CD4-positive, alpha-beta T cell (primary cell): Measurements from ENCODE around the gene RASA3. TPM values are rescaled to one million over a fixed set of nuclear protein-coding genes. Genes with fewer than 3 reads are reported as not detected.

Experiments
- ATAC-seq: fragments of 200-7000 bp; cut with Tn5 transposase; one replicate; pipeline ENCODE4 v1.10.0; 2022; ENCODE audit warnings: mild to moderate bottlenecking; ENCODE audit not compliant: poor library complexity
- CTCF ChIA-PET: fragments of 350-600 bp; sonication (Branson Sonifier 250); formaldehyde crosslinking; loops from one replicate; lab custom pipeline; 2021; ENCODE audit warnings: antibody characterized with exemption, inconsistent platforms; lab: Charles Lee
- POLR2A ChIA-PET: fragments of 350-600 bp; sonication (Branson Sonifier 250); formaldehyde crosslinking; loops from one replicate; lab custom pipeline; 2021; ENCODE audit warnings: antibody characterized with exemption, inconsistent platforms; lab: Charles Lee
- DNase-seq, 14 experiments: peaks; one replicate each; pipeline ENCODE4 v3.0.0-alpha.2; 2013 to 2020; ENCODE audit warnings: mixed read lengths in 2 of 14
- H3K27ac ChIP-seq, 2 donors: one replicate each; pipeline versions ENCODE4 v1.5.1 to v1.7.0; 2013; ENCODE audit warnings: low read length in 2 of 2, low read depth in 1 of 2, mild to moderate bottlenecking in 1 of 2
- H3K27me3 ChIP-seq, 2 experiments: 1 replicate in 1 of 2; 2 replicates in 1 of 2; pipeline versions ENCODE4 v1.6.1 to v1.7.0; 2013; ENCODE audit warnings: low read length in 2 of 2, control low read depth in 1 of 2, mild to moderate bottlenecking in 1 of 2, moderate library complexity in 1 of 2; ENCODE audit not compliant: insufficient read depth in 2 of 2, control insufficient read depth in 1 of 2
- H3K36me3 ChIP-seq: one replicate; pipeline ENCODE4 v1.6.1; 2013; ENCODE audit warnings: low read length, control low read depth; ENCODE audit not compliant: insufficient read depth
- H3K4me1 ChIP-seq: one replicate; pipeline ENCODE4 v1.6.1; 2013; ENCODE audit warnings: low read length, control low read depth; ENCODE audit not compliant: insufficient read depth
- H3K4me3 ChIP-seq: one replicate; pipeline ENCODE4 v1.5.1; 2013; ENCODE audit warnings: mild to moderate bottlenecking, low read length, moderate library complexity
- H3K9me3 ChIP-seq, 2 experiments: 1 replicate in 1 of 2; 2 replicates in 1 of 2; pipeline versions ENCODE4 v1.6.1 to v1.7.0; 2013; ENCODE audit warnings: low read length in 2 of 2, mild to moderate bottlenecking in 2 of 2, control low read depth in 1 of 2, moderate library complexity in 1 of 2; ENCODE audit not compliant: control insufficient read depth in 1 of 2, insufficient read depth in 1 of 2
- H3K27ac Mint-ChIP-seq: one replicate; pipeline ENCODE4 v1.8.0; 2020; ENCODE audit warnings: mixed read lengths
- H3K27me3 Mint-ChIP-seq: one replicate; pipeline ENCODE4 v1.8.0; 2021; ENCODE audit warnings: mixed read lengths
- H3K36me3 Mint-ChIP-seq: one replicate; pipeline ENCODE4 v1.8.0; 2021; ENCODE audit warnings: low read depth, mixed read lengths
- H3K4me1 Mint-ChIP-seq: one replicate; pipeline ENCODE4 v1.8.0; 2021; ENCODE audit warnings: low read depth, mixed read lengths
- H3K4me3 Mint-ChIP-seq: one replicate; pipeline ENCODE4 v1.8.0; 2020; ENCODE audit warnings: mild to moderate bottlenecking, mixed read lengths
- H3K9me3 Mint-ChIP-seq: one replicate; pipeline ENCODE4 v1.8.0; 2020; ENCODE audit warnings: mixed read lengths
- intact Hi-C, 2 experiments: fragments of 100-400 bp; cut with DNase I in 1 of 2; cut with micrococcal nuclease in 1 of 2; formaldehyde crosslinking; loops; one replicate each; pipeline versions ENCODE4 v1.15.1 to v1.9.0; 2023 to 2025; cut with DNase I, micrococcal nuclease
- total RNA-seq, 174 experiments: library from RNA in 2 of 174; stranded (reverse) in 2 of 174; gene quantifications; one replicate each; pipeline ENCODE4 v1.2.3 and lab custom pipeline; 2021 to 2026
- TF ChIP-seq, protein P1 (sequence below): fragments of 200-600 bp; IDR thresholded peaks from one replicate; pipeline ENCODE4 v1.8.0; 2022; ENCODE audit warnings: antibody characterized with exemption, mild to moderate bottlenecking

The RASA3 gene
- total RNA-seq, 2 experiments from 2014 or later, result 181 to 184 TPM

- Histone ChIP-seq H3K36me3 (peaks cover 80% of the 10 kb centered on the region), H3K27ac (no peak overlapping the region), H3K4me3 (no peak overlapping the region), H3K27me3 (no peaks in the 10 kb centered on the region), H3K4me1 (peaks cover 43% of the 10 kb centered on the region), H3K9me3 (no peaks in the 10 kb centered on the region)
- CTCF ChIA-PET, result no interaction called here
- Mint-ChIP-seq H3K4me1 (peaks cover 27% of the 10 kb centered on the region), H3K9me3 (no peaks in the 10 kb centered on the region), H3K4me3 (no peak overlapping the region), H3K36me3 (peaks cover 70% of the 10 kb centered on the region), H3K27ac (peak overlapping the region; percentile 49), H3K27me3 (no peaks in the 10 kb centered on the region)
- TF ChIP-seq, protein P1, sequence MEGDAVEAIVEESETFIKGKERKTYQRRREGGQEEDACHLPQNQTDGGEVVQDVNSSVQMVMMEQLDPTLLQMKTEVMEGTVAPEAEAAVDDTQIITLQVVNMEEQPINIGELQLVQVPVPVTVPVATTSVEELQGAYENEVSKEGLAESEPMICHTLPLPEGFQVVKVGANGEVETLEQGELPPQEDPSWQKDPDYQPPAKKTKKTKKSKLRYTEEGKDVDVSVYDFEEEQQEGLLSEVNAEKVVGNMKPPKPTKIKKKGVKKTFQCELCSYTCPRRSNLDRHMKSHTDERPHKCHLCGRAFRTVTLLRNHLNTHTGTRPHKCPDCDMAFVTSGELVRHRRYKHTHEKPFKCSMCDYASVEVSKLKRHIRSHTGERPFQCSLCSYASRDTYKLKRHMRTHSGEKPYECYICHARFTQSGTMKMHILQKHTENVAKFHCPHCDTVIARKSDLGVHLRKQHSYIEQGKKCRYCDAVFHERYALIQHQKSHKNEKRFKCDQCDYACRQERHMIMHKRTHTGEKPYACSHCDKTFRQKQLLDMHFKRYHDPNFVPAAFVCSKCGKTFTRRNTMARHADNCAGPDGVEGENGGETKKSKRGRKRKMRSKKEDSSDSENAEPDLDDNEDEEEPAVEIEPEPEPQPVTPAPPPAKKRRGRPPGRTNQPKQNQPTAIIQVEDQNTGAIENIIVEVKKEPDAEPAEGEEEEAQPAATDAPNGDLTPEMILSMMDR, result no peak
- intact Hi-C loops, result no loop called here
- DNase-seq (no peak), ATAC-seq (no peak)
- POLR2A ChIA-PET, result no interaction called here
Observed at GRCh38 chr13:114034481-114034891, 97.9 kb downstream of the RASA3 start.

- H3K27ac Mint-ChIP-seq, result no peak overlapping the region
- Histone ChIP-seq H3K4me3 (no peak overlapping the region), H3K4me1 (peaks cover 35% of the 10 kb centered on the region), H3K27me3 (no peaks in the 10 kb centered on the region), H3K27ac (peak overlapping the region; percentile 9 to 30), H3K36me3 (peaks cover 75% of the 10 kb centered on the region), H3K9me3 (no peaks in the 10 kb centered on the region)
- ATAC-seq (no peak), DNase-seq (no peak)
- TF ChIP-seq, protein P1, result no peak
- H3K4me1 Mint-ChIP-seq, result peaks cover 27% of the 10 kb centered on the region
- ChIA-PET CTCF (no interaction called here), POLR2A (no interaction called here)
- no peak overlapping the region for H3K4me3 Mint-ChIP-seq
- peaks cover 70% of the 10 kb centered on the region for H3K36me3 Mint-ChIP-seq
- H3K27me3 Mint-ChIP-seq, result no peaks in the 10 kb centered on the region
- intact Hi-C loops, result no loop called here
- no peaks in the 10 kb centered on the region for H3K9me3 Mint-ChIP-seq
Observed at GRCh38 chr13:114033541-114034315, 98.7 kb downstream of the RASA3 start.

- peaks cover 21% of the 10 kb centered on the region for H3K4me1 Mint-ChIP-seq
- no peak overlapping the region for H3K4me3 Mint-ChIP-seq
- ChIA-PET CTCF (no interaction called here), POLR2A (interaction anchor here (0.7 kb wide), 1 partner anchor 13 kb away, joined by 3 read pairs; no protein-coding TSS in a partner anchor)
- H3K36me3 Mint-ChIP-seq, result peaks cover 73% of the 10 kb centered on the region
- ATAC-seq (no peak), DNase-seq (no peak)
- no peaks in the 10 kb centered on the region for H3K27me3 Mint-ChIP-seq
- Histone ChIP-seq H3K27ac (peak overlapping the region in 1 of 2 donors; percentile 17), H3K4me3 (no peak overlapping the region), H3K36me3 (peaks cover 78% of the 10 kb centered on the region), H3K9me3 (no peaks in the 10 kb centered on the region), H3K27me3 (no peaks in the 10 kb centered on the region), H3K4me1 (peaks cover 34% of the 10 kb centered on the region)
- H3K27ac Mint-ChIP-seq, result no peak overlapping the region
- H3K9me3 Mint-ChIP-seq, result no peaks in the 10 kb centered on the region
- intact Hi-C loops, result no loop called here
- TF ChIP-seq, protein P1, result no peak
Observed at GRCh38 chr13:114032126-114032799, 100.2 kb downstream of the RASA3 start.
